ENCODE results near the gene FLVCR2.

DNA sequence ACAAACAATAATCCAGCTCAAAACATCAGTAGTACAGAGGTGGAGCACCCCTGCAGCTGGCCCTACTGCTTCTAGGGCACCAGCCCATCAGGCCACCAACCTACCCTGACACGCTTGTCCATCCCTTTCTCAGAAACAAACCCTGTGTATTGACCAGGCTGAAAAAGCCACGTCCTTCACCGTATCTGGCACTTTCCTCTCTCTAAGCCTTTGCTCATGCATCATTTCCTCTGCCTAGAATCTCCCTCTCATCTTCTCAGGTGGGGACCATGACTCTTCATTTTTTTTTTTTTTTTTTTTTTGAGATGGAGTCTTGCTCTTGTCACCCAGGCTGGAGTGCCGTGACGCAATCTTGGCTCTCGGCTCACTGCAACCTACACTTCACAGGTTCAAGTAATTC, 25.3 kb upstream of the FLVCR2 start:
- TF ChIP-seq, protein P1, sequence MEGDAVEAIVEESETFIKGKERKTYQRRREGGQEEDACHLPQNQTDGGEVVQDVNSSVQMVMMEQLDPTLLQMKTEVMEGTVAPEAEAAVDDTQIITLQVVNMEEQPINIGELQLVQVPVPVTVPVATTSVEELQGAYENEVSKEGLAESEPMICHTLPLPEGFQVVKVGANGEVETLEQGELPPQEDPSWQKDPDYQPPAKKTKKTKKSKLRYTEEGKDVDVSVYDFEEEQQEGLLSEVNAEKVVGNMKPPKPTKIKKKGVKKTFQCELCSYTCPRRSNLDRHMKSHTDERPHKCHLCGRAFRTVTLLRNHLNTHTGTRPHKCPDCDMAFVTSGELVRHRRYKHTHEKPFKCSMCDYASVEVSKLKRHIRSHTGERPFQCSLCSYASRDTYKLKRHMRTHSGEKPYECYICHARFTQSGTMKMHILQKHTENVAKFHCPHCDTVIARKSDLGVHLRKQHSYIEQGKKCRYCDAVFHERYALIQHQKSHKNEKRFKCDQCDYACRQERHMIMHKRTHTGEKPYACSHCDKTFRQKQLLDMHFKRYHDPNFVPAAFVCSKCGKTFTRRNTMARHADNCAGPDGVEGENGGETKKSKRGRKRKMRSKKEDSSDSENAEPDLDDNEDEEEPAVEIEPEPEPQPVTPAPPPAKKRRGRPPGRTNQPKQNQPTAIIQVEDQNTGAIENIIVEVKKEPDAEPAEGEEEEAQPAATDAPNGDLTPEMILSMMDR (IDR thresholded peaks at IDR 0.05), result no peak
- TF ChIP-seq EZH2 (IDR thresholded peaks at IDR 0.05; ENCODE audit: borderline replicate concordance, insufficient read depth, low read depth, low read length, poor library complexity, severe bottlenecking), result no peak
